A204.1 (cell line): ENCODE measurements around the gene FBXW4.

ENCODE experiments used
- FAIRE-seq: peaks from 2 replicates; lab custom pipeline; 2012; peaks lifted over from hg19 to GRCh38; lab: Jason Lieb, UNC

Gene FBXW4, protein sequence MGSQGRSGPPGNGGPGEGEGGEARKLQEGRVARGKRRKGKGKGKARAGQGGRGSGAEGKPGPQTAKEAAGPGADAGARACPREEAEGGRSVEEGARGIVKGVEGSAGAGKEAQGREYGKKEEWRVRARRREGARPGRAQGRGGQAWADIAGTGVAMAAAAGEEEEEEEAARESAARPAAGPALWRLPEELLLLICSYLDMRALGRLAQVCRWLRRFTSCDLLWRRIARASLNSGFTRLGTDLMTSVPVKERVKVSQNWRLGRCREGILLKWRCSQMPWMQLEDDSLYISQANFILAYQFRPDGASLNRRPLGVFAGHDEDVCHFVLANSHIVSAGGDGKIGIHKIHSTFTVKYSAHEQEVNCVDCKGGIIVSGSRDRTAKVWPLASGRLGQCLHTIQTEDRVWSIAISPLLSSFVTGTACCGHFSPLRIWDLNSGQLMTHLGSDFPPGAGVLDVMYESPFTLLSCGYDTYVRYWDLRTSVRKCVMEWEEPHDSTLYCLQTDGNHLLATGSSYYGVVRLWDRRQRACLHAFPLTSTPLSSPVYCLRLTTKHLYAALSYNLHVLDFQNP

GRCh38 chr10:101694674-101695403, at the start of gene FBXW4:
TSS of gene FBXW4 (minus strand) at chr10:101695170. CDS start at chr10:101695105, 65 bp downstream.
- FAIRE-seq = no peak

DNA sequence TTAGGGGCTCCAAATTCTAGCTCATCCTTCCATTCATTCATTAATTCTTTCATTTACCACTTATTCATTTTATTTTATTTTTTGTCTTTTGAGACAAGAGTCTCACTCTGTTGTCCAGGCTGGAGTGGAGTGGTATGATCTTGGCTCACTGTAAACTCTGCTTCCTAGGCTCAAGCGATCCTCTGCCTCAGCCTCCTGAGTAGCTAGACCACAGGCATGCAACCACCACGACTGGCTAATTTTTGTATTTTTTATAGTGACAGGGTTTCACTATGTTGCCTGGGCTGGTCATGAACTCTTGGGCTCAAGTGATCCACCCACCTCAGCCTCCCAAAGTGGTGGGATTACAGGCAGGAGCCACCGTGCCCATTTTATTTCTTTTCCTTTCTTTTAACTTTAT, 49.3 kb upstream of the FBXW4 start:
- FAIRE-seq = no peak

DNA sequence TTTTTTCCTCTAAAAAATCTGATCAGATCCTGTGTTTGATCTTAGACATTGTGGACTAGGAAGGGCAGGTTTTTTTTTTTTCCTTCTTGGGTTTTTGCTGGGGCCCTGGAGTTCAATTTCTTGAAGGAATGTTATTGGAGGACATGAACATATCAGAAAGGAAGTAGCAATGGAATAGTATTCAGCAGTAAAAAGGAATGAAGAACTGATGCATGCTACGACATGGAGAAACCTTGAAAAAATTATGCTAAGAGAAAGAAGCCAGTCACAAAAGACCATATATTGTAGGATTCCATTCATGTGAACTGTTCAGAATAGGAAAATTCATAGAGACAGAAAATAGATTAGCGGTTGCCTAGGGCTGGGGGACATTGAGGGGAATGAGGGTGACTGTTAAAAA, 47.0 kb upstream of the FBXW4 start:
- FAIRE-seq = no peak

- no peak for FAIRE-seq
Measured at GRCh38 chr10:101736666-101737065, 41.7 kb upstream of the FBXW4 start.

DNA sequence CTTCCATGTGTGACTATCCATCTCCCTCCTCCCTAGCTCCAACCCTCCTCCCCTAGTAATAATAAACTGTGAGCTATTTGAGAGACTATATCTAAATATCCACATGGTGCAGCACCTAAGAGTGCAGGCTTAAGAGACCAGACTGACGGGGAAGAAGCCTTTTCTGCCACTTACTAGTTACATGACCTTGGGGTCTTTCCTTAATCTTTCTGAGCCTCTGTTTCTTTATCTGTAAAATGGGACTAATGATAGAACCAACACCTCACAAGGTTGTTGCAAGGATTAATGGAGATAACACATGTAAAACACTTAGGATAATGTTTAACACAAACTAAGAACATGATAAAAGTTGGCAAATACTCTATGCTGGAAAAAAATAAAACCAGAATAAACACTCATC, 37.1 kb upstream of the FBXW4 start:
- FAIRE-seq = no peak

- no peak for FAIRE-seq
Measured at GRCh38 chr10:101726115-101726387, 31.1 kb upstream of the FBXW4 start.

DNA sequence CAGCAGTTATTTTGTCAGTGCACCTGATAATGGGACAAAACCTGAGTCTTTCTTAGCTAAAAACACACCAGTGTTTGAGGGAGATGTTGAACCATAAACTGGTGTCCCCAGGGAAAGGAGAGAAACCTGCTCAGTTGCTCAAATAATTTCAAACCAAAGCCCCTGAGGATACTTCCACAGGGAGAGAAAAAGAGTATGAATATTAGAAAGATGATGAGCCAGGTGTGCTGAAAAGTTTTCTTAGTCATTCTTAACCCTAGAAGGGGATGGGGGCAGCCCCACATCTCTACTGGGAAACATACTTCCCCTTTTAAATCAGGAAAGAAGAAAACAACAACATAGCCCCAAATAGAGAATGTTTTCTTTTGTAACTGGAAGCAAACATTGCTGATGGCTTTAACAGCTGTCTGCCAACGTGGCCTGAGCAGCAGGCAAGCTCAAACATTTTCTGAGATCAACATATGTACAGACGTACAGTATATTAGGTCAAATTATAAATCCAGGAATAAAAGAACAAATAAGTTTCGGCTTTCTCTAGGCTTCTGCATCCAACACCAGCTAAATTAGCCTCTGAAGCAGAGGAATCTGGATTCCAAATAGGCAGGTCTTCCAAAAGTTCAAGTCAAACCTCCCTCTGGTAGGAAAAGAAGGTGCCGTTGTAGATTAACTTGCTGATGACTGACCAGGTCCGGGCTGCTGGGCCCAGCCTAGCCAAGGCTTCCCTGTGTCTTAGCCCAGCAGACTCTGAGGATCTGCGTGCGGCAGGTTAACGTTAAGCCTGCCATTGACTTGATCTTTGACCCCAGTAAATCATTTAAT, 30.5 kb upstream of the FBXW4 start:
- no peak for FAIRE-seq

GRCh38 chr10:101724446-101724845, 29.5 kb upstream of the FBXW4 start:
- FAIRE-seq = no peak

DNA sequence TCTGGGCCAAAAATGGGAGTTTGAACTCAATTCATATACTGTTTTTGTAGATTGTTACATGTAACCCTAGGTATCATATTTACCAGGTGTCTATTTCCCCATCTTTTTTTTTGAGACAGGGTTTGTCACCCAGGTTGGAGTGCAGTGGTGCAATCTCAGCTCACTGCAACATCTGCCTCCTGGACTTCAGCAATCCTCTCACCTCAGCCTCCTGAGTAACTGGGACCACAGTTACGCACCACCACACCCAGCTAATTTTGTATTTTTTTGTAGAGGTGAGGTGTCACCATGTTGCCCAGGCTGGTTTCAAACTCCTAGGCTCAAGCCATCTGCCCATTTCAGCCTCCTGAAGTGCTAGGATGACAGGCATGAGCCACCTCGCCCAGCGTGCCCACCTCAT, 28.2 kb upstream of the FBXW4 start:
- no peak for FAIRE-seq

DNA sequence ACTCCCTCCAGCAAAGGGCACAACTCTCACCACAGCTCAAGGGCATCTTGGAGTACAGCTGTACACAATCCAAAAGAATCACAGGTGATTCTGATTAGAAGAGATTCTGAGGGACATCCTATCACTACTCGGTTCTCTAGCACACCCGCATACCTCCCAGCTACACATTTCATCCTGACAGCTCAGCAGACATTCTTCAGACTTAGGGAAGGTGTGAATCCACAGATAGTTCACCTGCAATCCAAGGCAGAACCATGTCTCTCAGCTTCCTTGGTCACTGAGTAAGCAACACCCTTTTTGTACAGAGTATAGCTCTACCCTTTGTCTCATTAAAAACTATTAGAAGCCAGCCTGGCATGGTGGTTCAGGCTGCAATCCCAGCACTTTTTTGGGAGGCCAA, 26.8 kb upstream of the FBXW4 start:
- FAIRE-seq = no peak

GRCh38 chr10:101720606-101721230, 25.7 kb upstream of the FBXW4 start:
- no peak for FAIRE-seq

DNA sequence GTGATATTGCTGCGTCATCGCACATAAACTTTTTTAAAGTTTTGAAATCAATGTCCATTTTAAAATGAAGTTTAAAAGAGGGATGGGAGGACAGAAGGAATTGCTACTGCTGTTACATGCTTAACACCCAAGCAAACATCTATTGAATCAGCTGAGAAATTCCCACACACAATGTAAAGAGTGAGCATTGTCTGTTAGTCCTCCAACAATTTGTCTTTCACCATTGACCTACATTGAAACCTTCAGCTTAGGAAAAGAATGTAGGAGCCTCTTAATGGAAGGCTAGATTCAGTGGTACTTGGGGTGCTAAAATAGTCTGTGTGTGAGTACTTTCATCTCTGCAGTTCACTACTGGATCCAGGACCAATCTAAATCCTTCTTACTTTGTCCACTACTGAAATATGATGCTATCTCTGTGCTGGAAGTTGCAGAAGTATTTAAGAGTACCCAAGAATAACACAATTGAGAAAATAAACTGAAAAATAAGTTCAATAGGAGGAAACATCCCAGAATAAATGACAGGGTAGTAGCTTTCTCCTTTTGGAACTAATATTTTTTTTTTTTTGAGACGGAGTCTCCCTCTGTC, 23.8 kb upstream of the FBXW4 start:
- FAIRE-seq = no peak

GRCh38 chr10:101716891-101717659, 22.1 kb upstream of the FBXW4 start:
- FAIRE-seq = no peak

- FAIRE-seq = no peak
Measured at GRCh38 chr10:101712997-101713396, 18.0 kb upstream of the FBXW4 start.

- no peak for FAIRE-seq
Measured at GRCh38 chr10:101710793-101711192, 15.8 kb upstream of the FBXW4 start.

- FAIRE-seq = no peak
Measured at GRCh38 chr10:101710059-101710695, 15.2 kb upstream of the FBXW4 start.

- FAIRE-seq = no peak
Measured at GRCh38 chr10:101709359-101710058, 14.5 kb upstream of the FBXW4 start.

GRCh38 chr10:101708870-101709269, 13.9 kb upstream of the FBXW4 start:
- no peak for FAIRE-seq

DNA sequence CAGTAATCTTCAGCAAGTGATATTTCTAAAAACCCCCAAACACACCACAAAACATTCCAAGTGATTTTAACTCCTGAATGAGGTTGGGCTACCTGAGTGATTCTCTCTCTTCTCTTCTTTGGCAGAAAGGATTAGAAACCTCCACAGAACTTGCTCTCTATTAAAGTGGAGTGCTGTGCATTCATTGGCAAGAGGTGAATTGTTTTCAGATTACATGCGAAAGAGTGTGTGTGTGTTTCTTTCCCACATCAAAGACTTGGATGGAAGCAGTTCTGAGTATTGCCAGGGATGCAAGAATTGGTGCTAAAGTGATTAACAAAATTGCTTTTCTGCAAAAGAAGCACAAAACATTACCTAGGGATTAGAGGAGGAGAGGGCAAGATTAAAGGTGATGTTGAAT, 13.1 kb upstream of the FBXW4 start:
- no peak for FAIRE-seq

GRCh38 chr10:101704331-101704730, 9.4 kb upstream of the FBXW4 start:
- no peak for FAIRE-seq
